Stimulated activated memory B cell treated with anti-CD40 and anti-IgM and Interleukin-4, amounts not matched to agents 10 μg/mL and 1 μg/mL and 100 μg/mL, for 72 hours (primary cell): ENCODE data around the gene FASN.
"Not testable (repeated sequence)": the region's sequence is repeated elsewhere in the genome, so short reads cannot be mapped to it uniquely, and the experiment has no call there.

Experiments used
- ATAC-seq: fragments of 150-1000 bp; cut with Tn5 transposase; 2 replicates; pipeline ENCODE4 v1.10.0; 2021
- H3K27ac Mint-ChIP-seq: one replicate; pipeline ENCODE4 v1.8.0; 2022; ENCODE audit warnings: mild to moderate bottlenecking, mixed read lengths
- H3K27me3 Mint-ChIP-seq: one replicate; pipeline ENCODE4 v1.8.0; 2022; ENCODE audit warnings: mixed read lengths
- H3K36me3 Mint-ChIP-seq: one replicate; pipeline ENCODE4 v1.8.0; 2022; ENCODE audit warnings: mixed read lengths
- H3K4me1 Mint-ChIP-seq: one replicate; pipeline ENCODE4 v1.8.0; 2022; ENCODE audit warnings: mixed read lengths
- H3K4me3 Mint-ChIP-seq: one replicate; pipeline ENCODE4 v1.8.0; 2022; ENCODE audit warnings: mild to moderate bottlenecking, moderate library complexity, mixed read lengths
- H3K9me3 Mint-ChIP-seq: one replicate; pipeline ENCODE4 v1.8.0; 2022; ENCODE audit warnings: mixed read lengths

FASN gene

GRCh38 chr17:82046903-82047302, 51.1 kb downstream of the FASN start:
- H3K36me3 Mint-ChIP-seq = peaks cover 13% of the 10 kb centered on the region
- no peak for ATAC-seq
- H3K4me1 Mint-ChIP-seq = peaks cover 14% of the 10 kb centered on the region
- H3K27me3 Mint-ChIP-seq = no peaks in the 10 kb centered on the region
- H3K4me3 Mint-ChIP-seq = no peak overlapping the region
- no peak overlapping the region for H3K27ac Mint-ChIP-seq
- H3K9me3 Mint-ChIP-seq = no peaks in the 10 kb centered on the region

GRCh38 chr17:82045936-82046484, 52.0 kb downstream of the FASN start:
- Mint-ChIP-seq H3K36me3 (peaks cover 13% of the 10 kb centered on the region), H3K9me3 (no peaks in the 10 kb centered on the region), H3K4me1 (peaks cover 13% of the 10 kb centered on the region), H3K4me3 (no peak overlapping the region), H3K27ac (no peak overlapping the region), H3K27me3 (no peaks in the 10 kb centered on the region)
- ATAC-seq = no peak

GRCh38 chr17:82043507-82043906, 54.5 kb downstream of the FASN start:
- H3K36me3 Mint-ChIP-seq = peaks cover 13% of the 10 kb centered on the region
- no peaks in the 10 kb centered on the region for H3K9me3 Mint-ChIP-seq
- H3K27me3 Mint-ChIP-seq = no peaks in the 10 kb centered on the region
- no peak overlapping the region for H3K27ac Mint-ChIP-seq
- no peak overlapping the region for H3K4me3 Mint-ChIP-seq
- no peak for ATAC-seq
- H3K4me1 Mint-ChIP-seq = peaks cover 7% of the 10 kb centered on the region

GRCh38 chr17:82042649-82043048, 55.4 kb downstream of the FASN start:
- Mint-ChIP-seq H3K27ac (no peak overlapping the region), H3K36me3 (peaks cover 11% of the 10 kb centered on the region), H3K4me1 (peaks cover 13% of the 10 kb centered on the region), H3K4me3 (no peak overlapping the region), H3K27me3 (no peaks in the 10 kb centered on the region), H3K9me3 (no peaks in the 10 kb centered on the region)
- ATAC-seq = no peak

- no peak for ATAC-seq
- H3K9me3 Mint-ChIP-seq = no peaks in the 10 kb centered on the region
- no peaks in the 10 kb centered on the region for H3K27me3 Mint-ChIP-seq
- H3K27ac Mint-ChIP-seq = no peak overlapping the region
- no peaks in the 10 kb centered on the region for H3K36me3 Mint-ChIP-seq
- no peak overlapping the region for H3K4me3 Mint-ChIP-seq
- H3K4me1 Mint-ChIP-seq = peaks cover 19% of the 10 kb centered on the region
Observed at GRCh38 chr17:82041144-82041814, 56.8 kb downstream of the FASN start.

- Mint-ChIP-seq H3K27me3 (no peaks in the 10 kb centered on the region), H3K27ac (no peak overlapping the region), H3K4me3 (no peak overlapping the region)
Observed at GRCh38 chr17:82039695-82040299, 58.2 kb downstream of the FASN start.

GRCh38 chr17:82038796-82039409, 59.1 kb downstream of the FASN start:
- not testable (repeated sequence) for H3K36me3 Mint-ChIP-seq, H3K27me3 Mint-ChIP-seq, H3K9me3 Mint-ChIP-seq, ATAC-seq, H3K4me3 Mint-ChIP-seq, H3K27ac Mint-ChIP-seq
- peaks cover 33% of the 10 kb centered on the region for H3K4me1 Mint-ChIP-seq

More at GRCh38 chr17:82039695-82040299, 58.2 kb downstream of the FASN start:
- H3K36me3 Mint-ChIP-seq = peaks cover 10% of the 10 kb centered on the region
- no peak for ATAC-seq
- peaks cover 33% of the 10 kb centered on the region for H3K4me1 Mint-ChIP-seq
- no peaks in the 10 kb centered on the region for H3K9me3 Mint-ChIP-seq

GRCh38 chr17:82037889-82038195, 60.2 kb downstream of the FASN start:
- ATAC-seq = no peak

GRCh38 chr17:82037092-82037888, 60.7 kb downstream of the FASN start, which contains the start of gene DCXR:
DCXR (minus strand) TSS chr17:82037697; CDS start chr17:82037682, 15 bp downstream.
- Mint-ChIP-seq H3K9me3 (no peaks in the 10 kb centered on the region), H3K4me3 (peak within 1 kb of the TSS; percentile 85), H3K36me3 (peaks cover 10% of the 10 kb centered on the region), H3K27me3 (no peaks in the 10 kb centered on the region), H3K4me1 (peaks cover 33% of the 10 kb centered on the region), H3K27ac (peak within 1 kb of the TSS; percentile 85)
- peak; percentile 97 for ATAC-seq

More at GRCh38 chr17:82037889-82038195, 60.2 kb downstream of the FASN start:
- H3K9me3 Mint-ChIP-seq = no peaks in the 10 kb centered on the region
- H3K27ac Mint-ChIP-seq = peak overlapping the region; percentile 85
- no peaks in the 10 kb centered on the region for H3K27me3 Mint-ChIP-seq
- H3K36me3 Mint-ChIP-seq = peaks cover 10% of the 10 kb centered on the region
- peak overlapping the region; percentile 85 for H3K4me3 Mint-ChIP-seq
- peaks cover 33% of the 10 kb centered on the region for H3K4me1 Mint-ChIP-seq

- Mint-ChIP-seq H3K4me1 (peaks cover 33% of the 10 kb centered on the region), H3K27ac (peak overlapping the region; percentile 85), H3K36me3 (peaks cover 10% of the 10 kb centered on the region), H3K27me3 (no peaks in the 10 kb centered on the region), H3K9me3 (no peaks in the 10 kb centered on the region), H3K4me3 (peak overlapping the region; percentile 85)
- no peak for ATAC-seq
Observed at GRCh38 chr17:82036634-82037091, 61.4 kb downstream of the FASN start.

- H3K9me3 Mint-ChIP-seq = no peaks in the 10 kb centered on the region
- no peak overlapping the region for H3K27ac Mint-ChIP-seq
- no peaks in the 10 kb centered on the region for H3K27me3 Mint-ChIP-seq
- peaks cover 10% of the 10 kb centered on the region for H3K36me3 Mint-ChIP-seq
- H3K4me3 Mint-ChIP-seq = peak overlapping the region; percentile 85
- ATAC-seq = no peak
- peaks cover 33% of the 10 kb centered on the region for H3K4me1 Mint-ChIP-seq
Observed at GRCh38 chr17:82035956-82036633, 61.9 kb downstream of the FASN start.

GRCh38 chr17:82035488-82035887, 62.5 kb downstream of the FASN start:
- Mint-ChIP-seq H3K4me3 (no peak overlapping the region), H3K4me1 (peaks cover 36% of the 10 kb centered on the region), H3K36me3 (peaks cover 10% of the 10 kb centered on the region), H3K9me3 (no peaks in the 10 kb centered on the region), H3K27ac (no peak overlapping the region), H3K27me3 (no peaks in the 10 kb centered on the region)
- ATAC-seq = no peak

GRCh38 chr17:82034371-82035011, 63.5 kb downstream of the FASN start:
- H3K27ac Mint-ChIP-seq = no peak overlapping the region
- no peaks in the 10 kb centered on the region for H3K9me3 Mint-ChIP-seq
- no peak overlapping the region for H3K4me3 Mint-ChIP-seq
- H3K36me3 Mint-ChIP-seq = peaks cover 10% of the 10 kb centered on the region
- peaks cover 5% of the 10 kb centered on the region for H3K27me3 Mint-ChIP-seq
- peaks cover 44% of the 10 kb centered on the region for H3K4me1 Mint-ChIP-seq
- ATAC-seq = no peak
